Fibroblast of mammary gland (primary cell): ENCODE measurements around the gene BMPR1B.
A peak's percentile ranks its signal among the peaks of the same experiment; 100 is the strongest.

Experiments
- DNase-seq: peaks from one replicate; pipeline ENCODE4 v3.0.0-alpha.2; 2010; ENCODE audit warnings: low read depth
- H3K4me3 ChIP-seq: 2 replicates; pipeline ENCODE4 v1.5.1; 2011; ENCODE audit warnings: low read depth, mild to moderate bottlenecking, low read length, moderate library complexity; ENCODE audit not compliant: control insufficient read depth
- CTCF ChIP-seq: conservative IDR thresholded peaks from 2 replicates; pipeline ENCODE4 v1.5.1; 2011; ENCODE audit warnings: low read depth, low read length, inconsistent platforms; ENCODE audit not compliant: control insufficient read depth, insufficient read depth

The BMPR1B gene

GRCh38 chr4:94961420-94961819 lies 203.7 kb downstream of the BMPR1B start:
- DNase-seq: peak; percentile 35
- H3K4me3 ChIP-seq: no peak overlapping the region
- TF ChIP-seq CTCF: no peak

- no peak overlapping the region for H3K4me3 ChIP-seq
- no peak for TF ChIP-seq CTCF
- DNase-seq: no peak
These were observed 204.7 kb downstream of the BMPR1B start for GRCh38 chr4:94962484-94962883.

GRCh38 chr4:94965852-94966251 lies 208.1 kb downstream of the BMPR1B start:
- no peak for TF ChIP-seq CTCF
- no peak overlapping the region for H3K4me3 ChIP-seq
- no peak for DNase-seq

GRCh38 chr4:94968493-94968892 lies 210.7 kb downstream of the BMPR1B start:
- no peak for DNase-seq
- TF ChIP-seq CTCF: no peak
- no peak overlapping the region for H3K4me3 ChIP-seq

- TF ChIP-seq CTCF: no peak
- H3K4me3 ChIP-seq: no peak overlapping the region
- DNase-seq: no peak
These were observed 212.9 kb downstream of the BMPR1B start for GRCh38 chr4:94970650-94971049.

GRCh38 chr4:94974773-94975172 lies 217.0 kb downstream of the BMPR1B start:
- TF ChIP-seq CTCF: no peak
- H3K4me3 ChIP-seq: peak overlapping the region; percentile 37

GRCh38 chr4:94976371-94977011 lies 218.7 kb downstream of the BMPR1B start:
- no peak for TF ChIP-seq CTCF
- no peak overlapping the region for H3K4me3 ChIP-seq
- peak; percentile 98 for DNase-seq

More at GRCh38 chr4:94974773-94975172, 217.0 kb downstream of the BMPR1B start:
- peak; percentile 83 for DNase-seq
